Right renal pelvis (tissue), 4 donors: ENCODE results near the gene TFEB. TPM values are rescaled to one million over a fixed set of nuclear protein-coding genes. Genes with fewer than 3 reads are reported as not detected.

Experiments
- DNase-seq, 4 donors: peaks; one replicate each; pipeline ENCODE4 v3.0.0-alpha.2; 2013; ENCODE audit warnings: low read depth in 4 of 4, low spot score in 3 of 4, missing footprints in 1 of 4
- polyA plus RNA-seq, 4 donors: library from polyadenylated mRNA; unstranded; fragments of 120-200 nt; gene quantifications; one replicate each; pipeline ENCODE4 v1.2.1, GENCODE V29; 2013; ENCODE audit not compliant: insufficient read length in 4 of 4

The TFEB gene
- polyA plus RNA-seq, 4 donors, result 9.4 to 11.7 (median 10.5) TPM

DNA sequence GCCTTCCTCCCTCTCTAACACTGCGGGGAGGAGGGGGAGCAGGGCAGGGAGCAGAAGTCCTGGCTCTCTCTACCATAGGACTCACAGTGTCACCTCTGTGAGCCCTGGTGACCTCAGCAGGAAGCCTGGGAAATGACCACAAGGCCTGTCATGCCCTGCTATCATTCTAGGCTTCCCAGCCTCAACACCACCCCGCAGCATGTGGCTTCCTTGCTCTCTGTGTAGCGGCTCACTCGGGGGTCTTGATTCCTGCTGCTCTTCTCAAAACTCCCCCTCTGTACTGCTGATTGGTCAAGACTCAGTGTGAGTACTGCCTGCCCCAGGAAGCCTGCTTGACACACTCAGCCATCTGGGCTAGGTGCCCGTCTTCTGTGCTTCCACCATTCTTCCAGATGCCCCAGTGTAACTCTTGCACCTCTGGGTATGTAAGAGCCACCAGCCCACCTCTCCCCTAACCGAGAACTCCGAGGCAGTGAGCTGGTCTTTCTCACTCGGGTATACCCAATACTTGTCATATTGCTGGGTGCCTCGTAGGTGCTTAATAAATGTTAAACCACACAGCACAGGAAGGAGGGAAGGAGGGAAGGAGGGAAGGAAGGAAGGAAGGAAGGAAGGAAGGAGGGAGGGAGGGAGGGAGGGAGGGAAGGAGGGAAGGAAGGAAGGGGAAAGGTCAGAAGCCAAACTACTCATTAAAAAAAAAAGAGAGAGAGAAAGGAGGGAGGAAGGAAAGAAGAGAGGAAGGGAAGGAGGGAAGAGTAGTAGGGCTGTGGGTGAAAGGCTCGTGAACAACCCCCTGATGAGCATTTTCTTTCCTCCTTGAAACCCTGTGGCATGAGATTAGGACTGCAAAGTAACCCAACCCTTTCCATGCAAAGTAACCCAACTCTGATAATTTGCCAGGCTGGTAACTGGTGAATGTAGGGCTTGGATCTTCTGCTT, 92.2 kb downstream of the TFEB start:
- DNase-seq, result no peak

DNA sequence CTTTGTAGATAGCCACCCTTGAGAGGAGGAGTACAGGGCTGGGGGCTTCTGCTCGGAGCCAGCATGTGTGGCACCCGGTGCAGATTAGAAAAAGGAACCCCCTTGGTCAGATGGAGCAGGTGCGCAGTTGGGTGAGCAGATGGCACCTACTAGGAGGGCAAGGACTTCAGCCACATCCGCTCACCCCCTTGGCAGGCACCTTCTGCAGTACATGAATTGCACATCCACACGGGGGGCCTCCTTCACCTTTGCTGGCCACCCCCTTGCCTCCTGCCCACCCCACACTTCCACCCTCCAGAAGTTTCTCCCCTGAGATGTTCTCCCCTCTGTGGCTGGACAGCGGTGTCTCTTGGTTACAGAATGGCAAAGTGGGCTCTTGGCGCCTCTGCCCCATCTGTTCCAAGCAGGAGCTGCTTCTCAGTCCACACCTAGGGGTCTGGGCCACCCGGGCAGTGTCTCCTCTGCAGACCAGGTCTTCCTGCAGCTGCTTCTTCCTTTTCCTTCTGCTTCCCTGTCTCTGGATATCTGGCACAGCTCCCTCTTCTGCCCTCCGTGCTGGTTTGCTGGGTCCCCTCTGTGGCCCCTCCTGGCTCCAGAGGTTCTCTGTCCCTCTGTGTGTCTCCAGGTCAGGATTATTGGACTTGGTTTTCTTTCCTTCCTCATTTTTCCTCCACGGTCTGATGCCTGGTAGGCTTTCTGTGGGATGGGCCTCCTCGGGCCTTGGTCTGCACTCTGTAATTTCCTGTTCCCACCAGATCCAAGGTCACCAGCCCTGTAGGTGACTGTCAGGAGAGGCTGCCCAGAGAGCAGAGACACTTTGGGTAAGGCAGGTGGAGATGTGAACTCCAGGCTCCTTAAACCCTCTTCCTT, 93.1 kb downstream of the TFEB start:
- DNase-seq, result no peak

DNA sequence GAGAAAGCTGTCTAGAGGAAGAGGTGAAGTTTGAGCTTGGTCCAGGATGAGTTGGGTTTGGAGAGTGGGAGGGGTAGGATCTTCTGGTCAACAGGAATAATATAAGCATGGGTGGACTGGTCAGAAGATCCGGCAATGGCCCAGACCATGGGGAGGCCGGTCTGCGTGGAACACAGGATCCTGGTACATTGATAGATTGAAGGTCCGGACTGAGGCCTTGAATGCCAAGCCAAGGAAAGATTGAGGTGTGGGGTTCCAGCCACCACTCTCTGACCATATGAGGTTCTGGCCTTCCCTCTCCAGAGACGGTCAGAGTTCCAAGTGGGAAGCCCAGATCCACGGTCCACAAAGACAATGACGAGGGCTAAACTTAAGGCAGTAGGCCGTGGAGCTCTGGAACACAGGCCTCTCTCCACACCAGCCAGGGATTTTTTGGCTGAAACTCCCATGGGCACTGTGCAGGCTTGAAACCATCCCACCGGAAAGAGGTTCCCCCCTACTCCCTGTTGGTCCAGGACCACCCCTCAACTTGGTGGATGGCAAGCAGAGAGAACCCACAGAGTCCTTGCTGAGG, 94.0 kb downstream of the TFEB start:
- no peak for DNase-seq

GRCh38 chr6:41640426-41640825, 95.0 kb downstream of the TFEB start:
- DNase-seq, result no peak

GRCh38 chr6:41639809-41640371, 95.5 kb downstream of the TFEB start:
- DNase-seq, result no peak

- DNase-seq, result no peak
Observed at GRCh38 chr6:41638935-41639808, 96.2 kb downstream of the TFEB start.

- DNase-seq, result peak in 2 of 4 donors; percentile 68 to 73
Observed at GRCh38 chr6:41638002-41638934, 97.1 kb downstream of the TFEB start, which contains the start of gene MDFI. Gene MDFI, plus strand, starts transcription at chr6:41638468. Its CDS starts 282 bp downstream, at chr6:41638750.

DNA sequence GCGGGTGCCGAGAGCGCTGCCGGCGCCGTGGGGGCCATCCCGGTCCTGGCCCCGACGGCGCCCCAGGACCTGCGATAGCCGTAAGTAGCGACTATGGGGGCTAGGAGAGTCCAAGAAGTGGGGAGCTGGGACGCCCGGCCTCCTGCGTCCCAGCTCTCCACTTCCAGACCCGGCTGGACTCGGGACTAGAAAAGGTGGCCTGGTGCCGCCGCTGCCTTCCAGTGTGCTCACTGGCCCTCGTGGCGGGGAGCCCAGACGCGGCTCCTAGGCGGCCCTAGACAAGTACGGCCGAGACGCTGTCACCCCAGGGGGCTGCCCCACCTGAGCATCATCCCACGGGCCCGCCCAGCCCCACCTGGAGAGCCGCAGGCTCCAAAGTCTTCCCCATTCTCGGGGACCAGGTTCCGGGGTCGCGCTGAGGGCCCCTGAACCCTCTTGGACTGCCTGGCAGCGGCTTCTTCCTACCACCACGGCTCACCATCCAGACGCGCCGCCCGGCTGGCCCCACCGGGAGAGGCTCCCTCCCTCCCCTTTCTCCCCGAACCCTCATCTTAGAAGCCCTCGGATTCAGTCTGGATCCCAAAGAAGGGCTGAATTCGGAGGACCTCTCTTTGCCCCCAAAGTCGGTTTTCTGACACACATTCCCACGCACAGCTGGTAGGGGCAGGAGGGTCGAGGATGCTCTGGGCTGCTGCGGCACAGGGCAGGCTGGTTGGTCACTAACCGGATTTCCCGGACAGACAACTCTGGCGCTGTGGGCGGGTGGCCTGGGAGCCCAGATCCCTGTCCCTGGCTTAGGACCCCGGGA, 98.0 kb downstream of the TFEB start:
- DNase-seq, result no peak

GRCh38 chr6:41636833-41637193, 98.6 kb downstream of the TFEB start:
- DNase-seq, result no peak

- no peak for DNase-seq
Observed at GRCh38 chr6:41635365-41635764, 100.0 kb downstream of the TFEB start.

- no peak for DNase-seq
Observed at GRCh38 chr6:41634657-41635056, 100.8 kb downstream of the TFEB start.

Other genes starting within 250 kb of the TFEB start
- gene FOXP4, start 189.2 kb downstream of the TFEB start, polyA plus RNA-seq, result 10 to 100 TPM; 31.5 to 43.5 (median 33.7) TPM
- 10 to 100 TPM; 39.6 to 48.8 (median 44.3) TPM for gene MDFI, start 97.1 kb downstream of the TFEB start, polyA plus RNA-seq
- under 1 TPM in 2 of 4 donors, not detected in 2; 0.17 to 0.30 TPM for gene PGC, start 11.8 kb upstream of the TFEB start, polyA plus RNA-seq
- 1 to 10 TPM; 5.7 to 8.0 (median 6.6) TPM for gene FRS3, start 44.3 kb upstream of the TFEB start, polyA plus RNA-seq
- gene PRICKLE4, start 45.2 kb upstream of the TFEB start, polyA plus RNA-seq, result 10 to 100 TPM in 1 of 4 donors, 1 to 10 TPM in 3; 2.8 to 11.5 (median 3.6) TPM
- gene TOMM6, start 52.1 kb upstream of the TFEB start, polyA plus RNA-seq, result 100 to 1,000 TPM; 241 to 253 (median 247) TPM
- 10 to 100 TPM in 3 of 4 donors, 1 to 10 TPM in 1; 9.5 to 12.4 (median 11.6) TPM for gene USP49, start 159.8 kb upstream of the TFEB start, polyA plus RNA-seq
- gene MED20, start 185.5 kb upstream of the TFEB start, polyA plus RNA-seq, result 10 to 100 TPM; 40.5 to 43.2 (median 41.6) TPM
- 10 to 100 TPM; 26.3 to 32.1 (median 30.7) TPM for gene BYSL, start 185.9 kb upstream of the TFEB start, polyA plus RNA-seq
- gene CCND3, start 206.2 kb upstream of the TFEB start, polyA plus RNA-seq, result 10 to 100 TPM; 28.1 to 32.8 (median 29.8) TPM